Activated CD4-positive, alpha-beta T cell treated with anti-CD3 and anti-CD28 coated beads, Interleukin-2, amount 50 U/mL, for 16 hours (primary cell): ENCODE results near the gene GBP3.
"Not testable (repeated sequence)": the region's sequence is repeated elsewhere in the genome, so short reads cannot be mapped to it uniquely, and the experiment has no call there.

Source experiments
- DNase-seq: peaks from one replicate; pipeline ENCODE4 v3.0.0-alpha.2; 2020

GBP3 gene

GRCh38 chr1:89040315-89040626 lies 17.6 kb upstream of the GBP3 start:
- DNase-seq: no peak

GRCh38 chr1:89037186-89037585 lies 14.5 kb upstream of the GBP3 start:
- no peak for DNase-seq

DNA sequence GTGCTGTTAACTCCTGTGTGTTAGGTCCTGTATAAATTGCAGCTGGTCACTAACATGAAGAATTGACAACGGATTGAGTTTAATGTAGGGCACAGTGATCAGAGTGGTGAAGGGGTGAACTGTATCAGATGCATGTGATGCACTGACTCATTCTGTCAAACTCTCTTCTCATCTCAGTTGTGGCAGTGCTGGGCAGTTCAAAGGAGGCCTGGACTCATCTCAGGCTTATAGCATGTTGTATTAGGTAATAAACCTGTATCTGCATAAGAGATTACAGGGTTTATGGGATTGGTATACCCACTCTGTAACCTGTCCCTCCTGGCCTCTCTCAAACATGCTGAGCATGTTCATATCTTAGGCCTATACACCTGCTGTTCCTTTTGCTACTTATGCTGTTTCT lies 12.4 kb upstream of the GBP3 start:
- no peak for DNase-seq

GRCh38 chr1:89034004-89034403 lies 11.3 kb upstream of the GBP3 start:
- not testable (repeated sequence) for DNase-seq

DNA sequence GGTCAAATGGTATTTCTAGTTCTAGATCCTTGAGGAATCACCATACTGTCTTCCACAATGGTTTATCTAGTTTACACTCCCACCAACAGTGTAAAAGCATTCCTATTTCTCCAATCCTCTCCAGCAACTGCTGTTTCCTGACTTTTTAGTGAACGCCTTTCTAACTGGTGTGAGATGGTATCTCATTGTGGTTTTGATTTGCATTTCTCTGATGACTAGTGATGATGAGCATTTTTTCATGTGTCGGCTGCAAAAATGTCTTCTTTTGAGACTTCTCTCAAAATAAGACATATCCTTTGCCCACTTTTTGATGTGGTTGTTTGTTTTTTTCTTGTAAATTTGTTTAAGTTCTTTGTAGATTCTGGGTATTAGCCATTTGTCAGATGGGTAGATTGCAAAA lies 6.4 kb upstream of the GBP3 start:
- DNase-seq: not testable (repeated sequence)

GRCh38 chr1:89025928-89026327 lies 3.3 kb upstream of the GBP3 start:
- no peak for DNase-seq

DNA sequence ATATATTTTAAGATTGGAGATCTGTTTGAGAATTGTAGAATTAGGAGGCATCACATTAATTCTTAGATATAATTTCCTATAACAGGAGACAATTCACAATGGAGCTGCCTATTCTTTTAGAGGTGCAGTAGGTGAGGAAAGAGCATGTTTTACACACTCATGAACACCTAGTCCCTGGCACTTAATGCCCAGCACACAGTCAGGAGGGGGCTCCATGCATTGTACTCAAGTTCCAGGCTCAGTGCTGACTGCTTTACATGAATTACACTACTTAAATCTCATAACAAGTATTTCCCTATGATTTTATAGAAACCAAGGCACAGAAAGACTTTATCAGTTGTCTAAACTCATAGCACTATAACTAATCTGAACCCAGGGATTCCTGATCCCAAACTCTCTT lies 360 bp upstream of the GBP3 start:
- no peak for DNase-seq

DNA sequence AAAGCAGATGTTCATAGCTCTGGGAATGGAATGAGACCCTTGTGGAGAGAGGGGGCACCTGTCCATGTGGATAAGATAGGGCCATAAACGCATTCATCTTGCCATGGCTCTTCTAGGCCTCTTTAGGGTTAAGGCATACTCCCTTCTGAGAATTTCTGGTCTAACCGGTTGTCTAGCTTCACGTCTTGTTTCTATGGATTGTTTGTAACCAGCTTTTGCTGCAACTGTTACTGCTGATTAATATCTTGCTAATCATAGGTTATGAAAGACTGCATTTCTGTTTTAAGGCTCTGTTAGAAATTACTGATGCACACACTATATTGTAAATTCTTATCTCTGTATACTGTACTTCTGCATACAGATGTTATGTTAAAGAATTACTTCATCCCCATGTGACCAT lies 4.3 kb downstream of the GBP3 start:
- DNase-seq: not testable (repeated sequence)

- DNase-seq: no peak
These were observed 14.2 kb downstream of the GBP3 start for GRCh38 chr1:89008511-89008910.

DNA sequence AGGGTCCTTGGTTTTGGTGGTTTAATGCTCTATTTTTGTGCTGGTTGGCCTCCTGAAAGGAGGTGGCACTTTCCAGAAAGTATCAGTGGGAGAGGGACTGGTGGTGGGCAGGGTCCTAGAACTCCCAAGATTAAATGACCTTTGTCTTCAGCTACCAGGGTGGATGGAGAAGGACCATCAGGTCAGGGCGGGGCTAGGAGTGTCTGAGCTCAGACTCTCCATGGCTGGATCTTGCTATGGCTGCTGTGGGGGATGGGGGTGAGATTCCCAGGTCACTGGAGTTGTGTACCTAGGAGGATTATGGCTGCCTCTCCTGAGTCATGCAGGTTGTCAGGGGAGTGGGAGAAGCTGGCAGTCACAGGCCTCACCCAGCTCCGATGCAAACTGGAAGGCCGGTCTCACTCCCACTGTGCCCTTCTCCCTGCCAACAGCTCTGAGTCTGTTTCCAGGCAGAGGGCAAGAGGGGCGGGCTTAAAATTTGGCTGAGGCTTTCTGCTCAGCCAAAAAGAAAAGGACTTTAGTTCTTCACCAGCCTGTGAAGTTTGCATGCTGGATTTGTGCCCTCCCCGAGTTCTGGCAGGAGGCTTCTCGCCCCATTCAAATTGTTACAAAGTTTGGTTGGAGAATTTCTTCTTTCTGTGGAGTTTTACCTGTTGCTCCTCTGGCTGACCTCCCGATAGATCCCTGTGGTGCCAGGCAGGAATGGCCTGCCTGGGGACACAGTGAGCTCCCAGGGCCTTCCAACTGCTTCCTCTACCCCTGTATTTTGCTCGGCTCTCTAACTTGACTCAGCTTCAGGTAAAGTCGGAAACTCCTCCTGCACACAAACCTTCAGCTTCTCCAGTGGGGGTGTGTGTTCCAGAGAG lies 17.1 kb downstream of the GBP3 start:
- DNase-seq: no peak

- DNase-seq: not testable (repeated sequence)
These were observed 20.5 kb downstream of the GBP3 start for GRCh38 chr1:89002176-89002575.

DNA sequence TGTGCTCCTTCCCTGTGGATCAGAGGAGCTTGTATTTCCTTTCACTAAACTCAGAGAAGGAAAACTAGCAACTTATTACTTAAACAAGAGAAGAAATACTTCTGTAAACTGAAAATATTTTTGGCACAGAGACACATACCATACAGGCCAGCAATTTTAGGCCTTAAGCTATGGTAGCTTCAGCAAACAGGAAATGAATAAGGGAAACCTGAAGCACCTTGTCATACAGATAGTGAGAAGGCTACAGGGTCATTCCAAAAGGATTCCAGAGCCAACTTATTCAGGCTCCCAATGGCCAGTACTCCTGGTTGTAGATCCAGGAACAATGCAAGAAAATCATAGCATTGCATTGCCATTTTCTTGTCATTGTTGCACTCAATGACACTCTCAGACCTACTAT lies 21.2 kb downstream of the GBP3 start:
- no peak for DNase-seq

GRCh38 chr1:88998716-88999115 lies 23.9 kb downstream of the GBP3 start:
- peak; percentile 78 for DNase-seq

DNA sequence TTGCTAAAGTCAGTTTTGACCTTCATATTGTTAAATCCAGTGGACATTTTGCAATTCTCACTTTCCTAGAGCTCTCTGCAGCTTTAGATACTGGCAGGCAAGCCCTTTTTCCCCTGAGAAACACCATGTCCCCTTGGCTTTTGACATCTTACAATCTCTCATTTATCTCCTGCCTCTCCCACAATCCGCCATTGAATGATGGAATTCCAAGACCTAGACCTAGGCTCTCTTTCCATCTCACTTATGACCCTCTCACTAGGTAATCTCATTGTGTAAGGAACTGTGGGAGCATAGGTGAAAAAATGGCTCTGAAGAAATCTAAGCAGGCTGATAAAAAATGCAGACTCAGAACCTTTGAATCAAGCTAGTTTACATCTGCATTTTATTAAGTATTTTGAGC lies 32.2 kb downstream of the GBP3 start:
- DNase-seq: no peak

GRCh38 chr1:88985692-88986091 lies 37.0 kb downstream of the GBP3 start:
- peak; percentile 30 for DNase-seq

GRCh38 chr1:88985032-88985431 lies 37.6 kb downstream of the GBP3 start:
- no peak for DNase-seq

- no peak for DNase-seq
These were observed 38.1 kb downstream of the GBP3 start for GRCh38 chr1:88984569-88984968.

- DNase-seq: peak; percentile 57
These were observed 38.7 kb downstream of the GBP3 start for GRCh38 chr1:88983791-88984559.

GRCh38 chr1:88982055-88982454 lies 40.6 kb downstream of the GBP3 start:
- DNase-seq: peak; percentile 73

DNA sequence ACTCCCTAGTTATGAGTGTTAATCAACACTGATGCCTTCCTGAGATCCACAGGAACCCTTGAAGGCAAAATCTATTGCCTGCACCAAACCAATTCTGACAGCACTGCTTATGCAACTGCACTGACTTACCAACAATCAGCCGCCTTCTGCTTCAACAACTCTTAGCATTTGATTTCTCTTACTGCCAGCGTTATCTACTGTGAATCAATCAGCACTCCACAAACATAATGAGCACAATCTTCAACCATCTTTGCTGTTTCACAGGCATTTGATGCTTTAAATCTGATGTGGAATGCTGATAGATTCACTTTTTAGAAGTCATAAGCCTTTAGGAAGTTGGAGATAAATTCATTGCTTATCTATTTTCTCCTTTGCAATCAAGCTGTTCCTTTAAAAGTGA lies 41.2 kb downstream of the GBP3 start:
- not testable (repeated sequence) for DNase-seq

GRCh38 chr1:88980870-88981269 lies 41.8 kb downstream of the GBP3 start:
- DNase-seq: no peak

- no peak for DNase-seq
These were observed 42.9 kb downstream of the GBP3 start for GRCh38 chr1:88979749-88980116.

DNA sequence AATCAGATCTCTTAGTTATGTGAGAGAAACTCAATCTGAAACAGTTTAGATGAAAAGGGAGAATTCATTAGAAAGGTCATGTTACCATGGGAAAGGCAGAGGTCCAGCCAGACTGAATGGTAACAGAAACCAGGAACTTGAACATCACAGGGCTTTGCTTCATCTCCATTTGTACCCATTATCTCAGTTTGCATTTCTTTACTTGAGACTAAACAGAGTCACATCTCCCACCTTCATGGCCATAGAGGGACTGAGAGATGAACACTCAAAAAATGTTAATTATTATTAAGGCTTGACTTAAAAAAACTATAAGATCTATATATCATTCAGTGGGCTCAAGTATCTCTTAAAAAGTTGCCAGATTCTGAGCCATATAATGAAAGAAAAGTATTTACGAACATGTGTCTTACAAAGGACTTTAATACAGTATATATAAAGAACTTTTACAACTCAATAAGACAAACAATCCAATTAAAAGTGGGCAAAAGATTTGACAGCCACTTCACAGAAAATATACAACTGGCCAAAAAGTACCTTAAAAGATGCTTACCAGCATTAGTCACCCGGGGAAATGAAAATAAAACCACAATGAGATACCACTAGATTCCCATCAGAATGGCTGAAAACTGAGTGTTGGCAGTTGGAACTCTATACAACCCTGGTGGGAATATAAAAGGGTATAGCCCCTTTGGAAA lies 43.5 kb downstream of the GBP3 start:
- DNase-seq: peak; percentile 25

DNA sequence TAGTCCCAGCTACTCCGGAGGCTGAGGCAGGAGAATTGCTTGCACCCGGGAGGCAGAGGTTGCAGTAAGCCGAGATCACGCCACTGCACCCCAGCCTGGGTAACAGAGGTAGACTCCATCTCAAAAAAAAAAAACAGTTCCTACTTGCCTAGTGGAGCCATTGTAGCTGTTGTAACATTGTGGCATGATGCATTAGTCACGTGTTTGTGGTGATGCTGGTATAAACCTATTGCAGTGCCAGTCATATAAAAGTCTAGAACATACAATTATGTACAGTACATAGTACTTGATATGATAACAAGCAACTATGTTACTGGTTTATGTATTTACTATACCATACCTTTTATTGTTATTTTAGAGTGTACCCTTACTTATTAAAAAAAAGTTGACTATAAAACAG lies 46.4 kb downstream of the GBP3 start:
- DNase-seq: no peak
